K562 (cell line): ENCODE results near the gene PDZD2. TPM values are rescaled to one million over a fixed set of nuclear protein-coding genes. Genes with fewer than 3 reads are reported as not detected.

Source experiments
- ATAC-seq: fragments of 200-7000 bp; cut with Tn5 transposase; 3 replicates; pipeline ENCODE4 v1.9.1; 2020; ENCODE audit warnings: moderate library complexity
- BruUV-seq: library from RNA; stranded (reverse); fragments of 400-500 nt; replicated peaks from 2 replicates; lab custom pipeline; 2021; lab: Mats Ljungman, UMichigan
- CTCF ChIA-PET: fragments of 300-600 bp; formaldehyde crosslinking; extraction: SDS; loops from one replicate; lab custom pipeline; 2021; ENCODE audit warnings: low intra/inter-chr PET ratio; lab: Yijun Ruan, JAX
- POLR2A ChIA-PET: fragments of 300-600, 350-650 bp; sonication (Branson Sonifier 250); formaldehyde crosslinking; extraction: SDS; loops from one replicate; lab custom pipeline; 2021; ENCODE audit warnings: antibody characterized with exemption, inconsistent platforms; lab: Yijun Ruan, JAX
- DNase-seq, 4 experiments: peaks; one replicate each; pipeline versions ENCODE4 v3.0.0 to v3.0.0-alpha.2; 2011 to 2018; ENCODE audit warnings: low spot score in 3 of 4, mixed read lengths in 3 of 4; ENCODE audit errors: extremely low read depth in 1 of 4
- FAIRE-seq: peaks from 2 replicates; lab custom pipeline; 2011; peaks lifted over from hg19 to GRCh38; lab: Jason Lieb, UNC
- H2AFZ ChIP-seq: 2 replicates; pipeline ENCODE4 v1.6.0; 2011; ENCODE audit warnings: low read depth, low read length, control low read depth, inconsistent platforms
- H3K27ac ChIP-seq: fragments of 200-600 bp; 3 replicates; pipeline ENCODE4 v1.8.0; 2011; ENCODE audit warnings: low read depth, mild to moderate bottlenecking, control low read depth, inconsistent platforms, low read length, moderate library complexity, mixed read lengths; ENCODE audit errors: extremely low read depth
- H3K27me3 ChIP-seq, 2 experiments: fragments of 300-600 bp in 1 of 2; 2 replicates in 1 of 2; 3 replicates in 1 of 2; pipeline versions ENCODE4 v1.6.0 to v1.8.0; 2011; ENCODE audit warnings: inconsistent platforms in 2 of 2, low read length in 2 of 2, mild to moderate bottlenecking in 1 of 2, mixed read lengths in 1 of 2, moderate library complexity in 1 of 2; ENCODE audit not compliant: control insufficient read depth in 2 of 2, insufficient read depth in 2 of 2
- H3K36me3 ChIP-seq: fragments of 300-600 bp; 3 replicates; pipeline ENCODE4 v1.8.0; 2011; ENCODE audit warnings: mild to moderate bottlenecking, low read length, inconsistent platforms; ENCODE audit not compliant: control insufficient read depth, insufficient read depth
- H3K4me1 ChIP-seq, 2 experiments: fragments of 200-600 bp in 1 of 2; replicated peaks in 1 of 2; 2 replicates in 1 of 2; 3 replicates in 1 of 2; pipeline versions ENCODE4 v1.5.1 to v1.8.0; 2011; ENCODE audit warnings: inconsistent platforms in 2 of 2, low read length in 2 of 2, mild to moderate bottlenecking in 1 of 2, mixed read lengths in 1 of 2, moderate library complexity in 1 of 2; ENCODE audit not compliant: control insufficient read depth in 2 of 2, insufficient read depth in 2 of 2
- H3K4me2 ChIP-seq: 2 replicates; pipeline ENCODE4 v1.6.1; 2011; ENCODE audit warnings: low read length, control low read depth, inconsistent platforms, mixed read lengths; ENCODE audit not compliant: insufficient read depth
- H3K4me3 ChIP-seq: fragments of 200-600 bp; sonication (generic), shearing (Covaris generic); 2 replicates; pipeline ENCODE4 v1.5.1; 2016; ENCODE audit warnings: control low read depth, inconsistent platforms
- H3K79me2 ChIP-seq: fragments of 200-600 bp; 3 replicates; pipeline ENCODE4 v1.8.0; 2011; ENCODE audit warnings: low read length, inconsistent platforms; ENCODE audit not compliant: control insufficient read depth, insufficient read depth
- H3K9ac ChIP-seq, 2 experiments: 2 replicates each; pipeline versions ENCODE4 v1.6.0 to v1.6.1; 2011; ENCODE audit warnings: low read depth in 2 of 2, low read length in 2 of 2, control low read depth in 1 of 2, inconsistent platforms in 1 of 2, mild to moderate bottlenecking in 1 of 2, mixed read lengths in 1 of 2; ENCODE audit not compliant: insufficient read depth in 1 of 2
- H3K9me1 ChIP-seq: one replicate; pipeline ENCODE4 v1.6.0; 2011; ENCODE audit warnings: inconsistent platforms, mild to moderate bottlenecking, low read length, moderate library complexity; ENCODE audit not compliant: control insufficient read depth, insufficient read depth
- H3K9me3 ChIP-seq: replicated peaks from 2 replicates; pipeline ENCODE4 v1.5.1; 2011; ENCODE audit warnings: low read depth, low read length, inconsistent platforms; ENCODE audit not compliant: control insufficient read depth, insufficient read depth
- H4K20me1 ChIP-seq: replicated peaks from 2 replicates; pipeline ENCODE4 v1.6.1; 2011; ENCODE audit warnings: low read length, inconsistent platforms, mixed read lengths; ENCODE audit not compliant: control insufficient read depth, insufficient read depth
- CBX1 ChIP-seq: sonication (generic); IDR thresholded peaks from 2 replicates; pipeline ENCODE4 v1.6.1; 2016; ENCODE audit warnings: antibody characterized with exemption, low read depth, mild to moderate bottlenecking
- DDX20 ChIP-seq: fragments of 450-650 bp; IDR thresholded peaks from 2 replicates; pipeline ENCODE4 v1.6.1; 2016; ENCODE audit warnings: missing genetic modification characterization, low read depth, mild to moderate bottlenecking, missing compliant biosample characterization, moderate library complexity
- HDGF ChIP-seq: fragments of 450-650 bp; IDR thresholded peaks from 2 replicates; pipeline ENCODE4 v1.6.1; 2016
- KDM5B ChIP-seq: fragments of 200-600 bp; sonication (generic); IDR thresholded peaks from 2 replicates; pipeline ENCODE4 v1.6.1; 2012; ENCODE audit warnings: low read depth, mild to moderate bottlenecking, moderate library complexity, low read length, control low read depth, inconsistent platforms; ENCODE audit not compliant: insufficient replicate concordance
- MAZ ChIP-seq, 2 experiments: fragments of 450-650 bp in 1 of 2; sonication (generic) in 1 of 2; formaldehyde crosslinking; IDR thresholded peaks in 1 of 2; conservative IDR thresholded peaks in 1 of 2; 2 replicates each; pipeline versions ENCODE4 v1.4.0 to v1.5.0; 2020; ENCODE audit warnings: mild to moderate bottlenecking in 1 of 2, missing genetic modification reagents in 1 of 2
- RBM25 ChIP-seq: fragments of 200-400 bp; formaldehyde crosslinking; IDR thresholded peaks from 2 replicates; pipeline ENCODE4 v1.6.1; 2018; ENCODE audit warnings: low read length, low read depth, moderate library complexity; ENCODE audit not compliant: severe bottlenecking
- RUNX1 ChIP-seq: sonication (generic); IDR thresholded peaks from 2 replicates; pipeline ENCODE4 v1.6.1; 2016; ENCODE audit warnings: antibody characterized with exemption, low read depth
- SETDB1 ChIP-seq: IDR thresholded peaks from one replicate; pipeline ENCODE4 v1.6.1; 2012; ENCODE audit warnings: low read length, control low read depth, inconsistent platforms
- SRSF3 ChIP-seq: fragments of 200-400 bp; formaldehyde crosslinking; IDR thresholded peaks from 2 replicates; pipeline ENCODE4 v1.6.1; 2016; ENCODE audit warnings: mild to moderate bottlenecking, low read length, moderate library complexity; ENCODE audit not compliant: insufficient read depth
- ZBTB49 ChIP-seq: sonication (generic); formaldehyde crosslinking; IDR thresholded peaks from 2 replicates; pipeline ENCODE4 v1.8.0; 2022; ENCODE audit warnings: missing genetic modification reagents, mild to moderate bottlenecking, borderline replicate concordance
- ZNF184 ChIP-seq: sonication (generic); formaldehyde crosslinking; IDR thresholded peaks from 2 replicates; pipeline ENCODE4 v1.5.0; 2020; ENCODE audit warnings: missing genetic modification reagents
- ZNF561 ChIP-seq: fragments of 450-650 bp; formaldehyde crosslinking; conservative IDR thresholded peaks from 2 replicates; pipeline ENCODE4 v1.4.0; 2020; ENCODE audit warnings: mild to moderate bottlenecking, moderate library complexity
- WGBS: fragments of 100-300 bp; shearing (Covaris generic); methylation state at CpG from one replicate; pipeline ENCODE4 v1.1.6; 2016; ENCODE audit warnings: low coverage, mixed read lengths; ENCODE audit not compliant: insufficient coverage; ENCODE audit errors: missing lambda C conversion rate; 5-methylcytosine and 5-hydroxymethylcytosine counted together
- in situ Hi-C: fragments of 300-500 bp; cut with MboI; formaldehyde crosslinking; loops from 4 replicates; pipeline ENCODE4 v1.15.0; 2018; ENCODE audit warnings: inconsistent platforms, mixed read lengths
- intact Hi-C: fragments of 100-400 bp; cut with micrococcal nuclease; formaldehyde crosslinking; loops from 2 replicates; pipeline ENCODE4 v1.14.2; 2022
- polyA plus RNA-seq, 8 experiments: library from polyadenylated mRNA; depleted of rRNA in 4 of 8; stranded (reverse) in 5 of 8; unstranded in 3 of 8; fragments of >200 nt; fragmentation: Nextera tagmentation in 2 of 8; fragmentation: Illumina TruSeq in 1 of 8; extraction: Ambion mirVana in 2 of 8; extraction: Trizol in 1 of 8; gene quantifications; 2 replicates each; pipeline versions ENCODE4 v1.2.1 to v1.2.3, GENCODE V29; 2011 to 2014; ENCODE audit warnings: inconsistent platforms in 1 of 8, missing spikeins in 1 of 8
- total RNA-seq, 7 experiments: library from RNA; depleted of rRNA in 6 of 7; stranded (reverse); fragments of >200 nt in 6 of 7; fragmentation: Illumina TruSeq in 2 of 7; extraction: Trizol in 2 of 7; gene quantifications; 2 replicates each; pipeline versions ENCODE4 v1.2.1 to v1.2.3, GENCODE V29; 2011 to 2021; ENCODE audit warnings: low replicate concordance in 1 of 7

Gene PDZD2
- total and polyA plus RNA-seq, 9 of the 15 experiments (the other 6 are each of a cell fraction or from before 2014, with no cell fraction given) = 0.02 to 0.08 (median 0.04) TPM; not detected in 6

DNA sequence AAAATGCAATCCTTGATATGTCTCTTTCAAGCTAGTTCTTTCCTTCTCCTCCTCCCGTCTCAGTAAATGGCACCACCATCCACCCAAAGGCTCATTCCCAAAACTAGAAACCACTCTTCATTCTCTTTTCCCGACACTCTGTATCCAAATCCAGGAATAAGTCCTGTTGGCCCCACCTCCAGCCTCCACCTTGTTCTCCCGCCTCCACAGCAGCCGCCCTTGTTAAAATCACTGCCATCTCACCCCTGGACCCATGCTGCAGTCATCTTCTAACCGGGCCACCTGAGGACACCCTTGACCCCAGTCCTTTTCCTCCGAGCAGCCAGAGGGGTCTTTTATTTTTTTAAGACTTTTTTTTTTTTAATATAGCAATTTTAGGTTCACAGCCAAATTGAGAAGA lies 9.4 kb downstream of the PDZD2 start:
- Histone ChIP-seq H3K9ac (no peak overlapping the region), H3K9me1 (no peaks in the 10 kb centered on the region), H3K36me3 (no peaks in the 10 kb centered on the region), H3K27me3 (peaks cover 19 to 43% of the 10 kb centered on the region in 2 experiments; a peak in 4 of 5 replicates), H2AFZ (no peak overlapping the region), H3K9me3 (no peaks in the 10 kb centered on the region), H3K4me2 (no peak overlapping the region), H4K20me1 (no peaks in the 10 kb centered on the region), H3K27ac (no peak overlapping the region), H3K79me2 (no peaks in the 10 kb centered on the region), H3K4me3 (no peak overlapping the region), H3K4me1 (no peaks in the 10 kb centered on the region)
- 0% methylated on average over 6 of the region's 6 CpGs for WGBS
- ChIA-PET POLR2A (no interaction called here), CTCF (no interaction called here)
- no peak for TF ChIP-seq RUNX1
- no peak for TF ChIP-seq DDX20 (tag)
- TF ChIP-seq HDGF = no peak
- TF ChIP-seq RBM25 = no peak
- no peak for TF ChIP-seq SRSF3
- TF ChIP-seq CBX1 = no peak
- TF ChIP-seq ZNF184 = no peak
- no peak for TF ChIP-seq ZBTB49 (CRISPR knock-in tag)
- TF ChIP-seq KDM5B = no peak
- no peak for TF ChIP-seq ZNF561 (CRISPR knock-in tag)
- no peak for TF ChIP-seq MAZ (CRISPR knock-in tag; conservative IDR thresholded peaks at IDR 0.05 in 1 of 2, IDR thresholded peaks at IDR 0.05 in 1 of 2)
- no peak for TF ChIP-seq SETDB1
- FAIRE-seq (no peak), ATAC-seq (no peak), DNase-seq (no peak)
- intact Hi-C loops (no loop called here), in situ Hi-C loops (no loop called here)
- no TSS peak for BruUV-seq
